NOMO-1 (cell line): ENCODE data around the gene CACNB4.

Experiments used
- DNase-seq, 2 experiments: peaks; one replicate each; lab custom pipeline; 2025; ENCODE audit not compliant: unreplicated experiment in 2 of 2; lab: John Stamatoyannopoulos, UW

Gene CACNB4

DNA sequence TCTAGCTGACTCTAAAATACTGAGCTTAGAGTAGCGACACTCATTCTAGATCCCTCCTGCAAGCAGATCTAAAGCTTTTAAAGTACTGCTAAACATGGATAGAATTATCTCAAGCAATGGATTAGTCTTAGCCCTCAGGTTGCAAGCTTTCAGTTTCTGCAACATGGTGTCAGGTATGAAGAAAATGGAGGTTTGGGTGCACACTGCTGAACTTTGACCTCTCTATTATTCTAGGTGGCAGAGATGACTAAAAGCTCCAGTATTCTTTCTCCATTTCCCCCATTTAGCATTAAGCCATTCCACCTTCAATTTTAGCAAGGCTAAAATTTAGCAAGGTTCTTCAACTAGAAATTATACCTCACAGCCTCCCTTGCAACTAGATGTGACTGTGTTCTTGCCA, 117.0 kb downstream of the CACNB4 start:
- DNase-seq = no peak

DNA sequence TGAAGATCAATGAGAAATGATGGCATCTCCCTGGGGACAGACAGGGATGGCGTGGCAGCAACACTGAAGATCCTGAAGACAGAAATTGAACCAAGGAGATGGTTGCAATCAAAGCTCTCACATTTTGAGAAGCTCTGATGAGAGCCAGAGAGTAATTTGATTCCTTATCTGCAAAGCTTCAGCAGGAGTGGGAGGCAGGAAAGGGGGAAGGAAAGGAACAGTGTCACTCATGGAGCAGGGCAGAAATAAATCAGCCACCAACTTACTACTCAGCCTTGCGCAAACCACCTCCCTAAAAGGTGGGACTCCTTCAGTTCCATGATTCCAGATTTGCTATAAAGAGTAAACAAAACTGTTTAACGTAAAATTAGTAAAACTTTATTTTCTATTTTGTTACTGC, 119.2 kb downstream of the CACNB4 start:
- no peak for DNase-seq

DNA sequence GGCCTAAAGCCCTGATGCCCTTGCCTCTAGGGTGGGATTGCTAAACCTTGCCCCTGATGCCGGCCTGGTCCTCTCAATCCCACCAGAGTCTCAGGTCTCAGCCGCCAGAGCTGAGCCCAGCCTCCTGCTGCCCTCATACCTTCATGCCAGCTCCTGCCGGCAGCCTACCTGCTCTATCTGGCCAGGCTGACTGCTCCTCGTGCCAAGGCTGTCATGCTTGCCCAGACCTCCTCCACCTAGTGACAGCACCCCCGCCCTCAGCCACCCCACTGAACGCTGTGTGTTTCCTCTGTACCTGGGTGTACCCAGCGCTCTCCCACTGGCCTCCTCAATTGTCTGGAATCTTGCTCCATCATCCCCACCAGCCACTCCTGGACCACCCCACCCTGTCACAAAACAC, 120.1 kb downstream of the CACNB4 start:
- DNase-seq = no peak

DNA sequence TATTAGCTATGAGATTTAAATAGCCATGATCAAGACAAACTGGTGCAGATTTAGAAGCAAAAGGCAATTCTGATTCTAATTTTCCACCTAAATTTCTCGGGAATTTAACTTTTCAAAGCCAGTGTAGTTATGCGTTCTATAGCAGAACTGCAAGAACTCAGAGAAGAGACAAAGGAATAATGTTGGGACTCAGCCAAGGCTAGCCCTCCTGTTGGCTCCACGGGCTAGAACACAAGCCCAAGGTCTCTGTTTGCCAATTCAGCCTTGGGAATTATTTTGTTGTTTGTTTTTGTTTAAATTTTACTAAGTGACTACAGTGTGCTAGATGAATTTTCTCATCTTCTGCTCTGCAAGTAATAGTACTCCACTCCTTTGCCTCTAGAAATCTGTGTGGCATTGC, 121.2 kb downstream of the CACNB4 start:
- no peak for DNase-seq

DNA sequence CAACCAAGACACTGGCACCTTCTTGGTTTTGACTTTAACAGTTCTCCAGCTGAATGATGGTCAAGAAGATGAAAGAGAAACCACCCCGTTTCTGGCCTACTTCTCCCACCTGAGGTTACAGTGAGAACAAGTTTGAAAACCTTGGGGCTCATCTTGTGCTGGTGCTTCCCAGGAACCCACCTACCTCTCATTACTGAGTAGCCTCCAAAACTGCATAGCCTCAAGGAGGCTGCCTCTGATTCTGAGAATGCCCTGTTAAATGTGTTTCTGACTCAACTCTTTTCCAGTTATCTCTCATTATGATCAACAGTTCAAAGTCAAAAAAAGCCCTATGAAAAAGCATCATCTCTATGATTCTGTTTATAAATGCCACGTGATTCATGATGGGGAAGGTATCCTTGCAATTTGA, 121.9 kb downstream of the CACNB4 start:
- DNase-seq = no peak

DNA sequence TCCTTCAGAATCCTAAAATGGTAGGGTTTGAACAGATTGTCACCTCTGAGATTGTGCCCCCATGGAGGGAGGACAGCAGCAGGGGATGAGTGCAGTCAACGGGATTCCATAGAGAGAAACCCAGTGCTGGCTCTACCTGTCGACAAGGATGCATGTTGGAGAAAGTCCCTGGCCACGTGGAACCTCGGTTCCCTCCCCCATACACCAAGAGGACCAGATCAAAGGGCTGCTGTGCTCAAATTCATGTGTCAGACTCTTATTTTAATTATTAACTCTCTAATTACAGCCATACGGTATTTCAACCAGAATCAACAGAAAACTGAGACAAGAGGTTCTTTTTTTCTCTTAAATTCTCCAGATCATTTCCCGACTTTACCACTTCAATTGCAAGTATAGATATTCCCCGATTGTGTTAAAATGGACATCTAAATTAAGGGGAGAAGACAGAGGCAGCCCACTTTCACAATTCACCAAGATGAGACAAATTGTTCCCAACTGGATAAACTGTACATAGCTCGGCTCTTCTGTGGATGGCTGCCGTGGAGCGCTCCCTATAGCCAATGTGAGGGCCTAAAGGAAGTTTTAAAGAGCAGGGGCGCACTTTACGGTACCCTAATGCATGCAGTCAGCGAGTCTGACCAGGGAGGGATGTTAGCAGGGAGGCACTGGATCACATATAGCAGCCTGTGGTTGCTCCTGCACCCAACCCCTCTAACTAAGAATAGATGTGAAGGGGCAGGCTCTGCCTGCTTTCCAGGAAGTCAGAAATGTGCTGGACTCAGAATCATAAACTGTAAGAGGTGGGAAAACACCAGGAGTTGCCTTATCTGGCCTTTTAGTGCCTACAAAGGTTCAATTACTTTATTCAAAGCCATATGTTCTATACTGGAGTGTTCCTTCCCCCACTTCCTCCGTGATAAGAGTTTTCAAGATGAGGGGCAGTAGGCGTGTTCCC, 123.1 kb downstream of the CACNB4 start:
- DNase-seq = no peak

DNA sequence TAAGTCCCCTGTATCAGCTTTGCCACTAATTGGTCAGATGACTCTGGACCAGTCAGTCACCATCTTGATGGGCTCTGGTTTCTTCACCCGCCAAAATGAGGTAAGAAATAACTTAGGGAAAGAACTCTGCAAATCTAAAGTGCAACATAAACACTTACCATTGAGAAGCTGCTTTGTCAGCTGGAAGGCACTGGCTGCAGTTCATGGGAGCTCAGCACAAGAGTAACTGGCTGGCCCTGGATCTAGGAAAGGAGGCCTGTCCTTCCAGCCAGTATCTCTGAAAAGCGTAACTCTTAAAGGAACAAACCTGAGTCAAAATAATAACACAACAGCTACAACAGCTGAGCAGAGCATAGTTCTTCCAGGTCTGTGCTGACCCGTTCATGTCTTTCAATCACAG, 123.9 kb downstream of the CACNB4 start:
- no peak for DNase-seq

DNA sequence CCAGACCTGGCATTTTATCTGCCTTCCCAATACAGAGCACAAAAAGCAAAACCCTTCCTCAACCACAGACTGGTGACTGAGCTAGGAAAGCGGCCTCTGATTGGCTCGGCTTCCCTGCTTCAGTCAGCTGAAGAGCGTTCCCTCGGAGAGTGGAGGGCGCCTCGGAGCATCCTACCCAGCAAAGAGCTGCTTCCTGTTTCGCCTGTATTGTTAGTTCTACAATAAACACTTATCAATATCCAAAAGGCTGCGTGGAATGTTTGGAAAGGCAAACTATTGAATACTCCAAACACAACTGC, 125.0 kb downstream of the CACNB4 start:
- DNase-seq = no peak

DNA sequence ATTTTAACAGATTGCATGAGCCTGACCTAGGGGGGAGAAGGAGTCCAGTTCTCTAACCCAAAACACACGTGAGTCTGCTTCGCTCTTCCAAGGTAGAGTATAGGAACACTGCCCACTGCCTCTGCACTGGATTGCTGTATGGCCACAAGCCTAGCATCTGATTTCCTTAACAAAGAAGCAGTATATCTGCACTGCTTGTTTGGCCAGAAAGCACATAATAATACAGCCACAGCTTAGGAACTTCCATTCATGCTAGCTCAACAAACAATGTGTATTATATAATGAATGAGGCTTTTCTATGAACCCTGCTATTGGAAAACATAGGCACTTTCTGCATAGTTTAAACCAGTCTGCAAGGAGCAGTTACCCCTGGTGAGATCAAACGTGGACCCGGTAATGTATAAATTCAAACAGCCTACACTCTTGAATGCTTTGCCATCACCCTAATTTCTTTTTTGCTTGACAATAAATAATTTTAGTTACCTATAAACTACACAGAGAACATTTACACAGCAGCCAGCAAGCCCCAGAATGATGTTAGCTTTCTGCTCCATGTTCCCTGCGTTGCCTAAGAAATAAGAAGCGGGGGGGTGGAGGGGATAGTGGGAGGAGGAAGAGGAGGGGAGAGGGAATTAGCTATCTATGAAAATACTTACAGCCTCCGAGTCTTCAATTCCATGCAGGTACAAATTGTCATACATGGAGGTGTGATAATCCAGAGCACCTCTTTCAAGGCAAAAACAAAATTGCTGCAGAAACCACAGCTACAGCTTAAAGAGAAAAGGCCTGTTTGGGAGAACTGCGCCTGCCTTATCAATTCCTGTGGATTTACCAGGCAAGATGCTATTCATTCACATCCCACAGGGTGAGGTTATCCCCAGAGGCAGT, 125.6 kb downstream of the CACNB4 start:
- DNase-seq = no peak

DNA sequence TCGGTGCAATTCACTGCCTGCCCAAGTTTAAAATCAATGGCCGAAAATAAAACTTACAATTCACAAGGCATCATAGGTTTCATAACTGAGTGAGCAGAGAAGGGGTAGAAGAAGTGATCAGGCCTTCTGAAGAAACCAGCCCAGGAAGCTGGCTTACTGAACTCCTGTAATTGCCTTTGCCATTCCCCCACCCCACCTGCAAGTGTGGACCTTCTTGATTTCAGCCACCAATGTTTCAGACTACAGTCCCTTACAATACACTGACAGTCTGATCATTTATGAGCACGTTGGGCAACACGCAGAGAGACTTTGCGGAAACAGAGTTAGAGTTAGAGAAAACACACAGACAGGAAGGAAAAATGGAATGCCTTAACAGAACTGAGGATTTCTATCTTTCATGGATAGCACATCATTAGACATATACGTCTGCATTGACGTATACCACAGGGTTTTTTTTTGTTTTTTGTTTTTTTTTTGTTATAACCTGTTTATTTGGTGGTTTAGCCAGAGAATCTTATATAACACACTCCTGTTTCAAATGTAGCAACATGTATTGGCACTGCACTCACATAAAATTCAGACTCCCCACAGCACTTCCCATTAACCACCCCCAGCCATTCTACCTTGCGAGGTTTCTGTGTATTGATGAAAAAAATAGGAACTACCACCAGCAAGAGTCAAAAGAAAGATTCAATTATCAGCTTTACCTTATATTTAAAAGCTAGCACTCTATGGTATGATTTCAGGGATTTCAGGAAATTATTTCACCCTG, 126.4 kb downstream of the CACNB4 start:
- no peak for DNase-seq

DNA sequence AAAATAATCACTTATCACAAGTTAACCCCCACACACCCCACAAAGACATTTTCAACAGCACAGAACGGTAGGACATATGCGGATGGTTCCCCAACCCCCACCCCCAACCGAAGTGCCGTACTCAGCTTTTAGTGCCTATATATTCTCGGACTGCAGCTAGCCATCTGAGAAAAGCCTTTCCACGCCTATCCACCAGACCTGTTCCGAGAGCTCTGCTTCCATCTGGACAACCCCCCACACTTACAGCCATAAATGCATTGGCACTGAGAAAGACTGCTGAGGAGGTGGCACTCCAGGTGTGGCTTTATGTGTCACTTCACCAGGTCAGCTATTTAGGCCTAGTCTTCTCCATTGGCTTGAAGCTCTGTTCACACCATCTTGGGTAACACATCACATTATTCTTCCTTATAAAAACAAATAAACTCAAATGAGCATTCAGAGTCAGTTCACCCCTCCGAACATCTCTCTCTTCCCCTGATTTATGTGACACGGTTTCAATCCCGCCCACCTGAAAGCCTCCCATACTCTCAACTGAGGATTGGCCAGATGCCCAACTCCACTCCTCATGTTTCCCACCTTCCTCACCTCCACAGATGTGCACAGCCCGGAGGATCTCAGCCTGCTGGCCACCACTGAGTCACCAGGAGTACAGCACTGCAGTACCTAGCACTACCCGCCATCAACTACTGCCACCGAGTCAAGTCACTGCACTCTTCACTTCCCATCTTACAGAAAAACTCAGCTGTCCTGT, 127.4 kb downstream of the CACNB4 start:
- no peak for DNase-seq

DNA sequence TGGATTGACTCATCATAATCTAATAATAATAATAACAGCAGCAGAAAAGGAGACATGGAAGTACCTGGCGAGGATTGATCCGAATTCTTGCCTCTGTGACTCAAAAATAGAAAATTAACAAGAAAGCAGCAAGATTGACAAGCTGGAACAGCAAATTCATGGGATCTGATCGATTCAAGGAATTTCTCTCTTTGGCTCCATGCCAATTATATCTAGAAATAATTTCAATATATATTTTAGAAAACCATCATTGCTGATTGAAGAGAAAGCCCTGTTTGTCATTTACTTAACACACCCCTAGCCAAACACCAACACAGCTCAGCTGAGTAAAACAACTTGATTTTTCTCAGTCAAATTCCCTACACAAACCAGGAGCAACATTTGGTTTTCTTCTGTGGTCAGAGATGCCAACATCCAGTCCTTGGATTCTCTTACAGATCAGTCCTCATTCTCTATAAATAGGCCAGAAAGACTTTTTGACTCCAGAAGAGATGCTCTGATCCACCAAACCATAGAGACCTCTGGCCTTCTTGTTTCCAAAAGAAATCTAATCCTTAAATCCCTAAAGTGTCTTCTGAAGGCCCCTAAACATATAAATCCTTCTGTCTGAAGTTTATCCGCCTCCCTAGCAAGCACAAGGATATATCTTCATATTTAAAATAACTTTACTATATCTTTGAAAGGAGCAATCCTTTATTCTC, 129.9 kb downstream of the CACNB4 start:
- no peak for DNase-seq

DNA sequence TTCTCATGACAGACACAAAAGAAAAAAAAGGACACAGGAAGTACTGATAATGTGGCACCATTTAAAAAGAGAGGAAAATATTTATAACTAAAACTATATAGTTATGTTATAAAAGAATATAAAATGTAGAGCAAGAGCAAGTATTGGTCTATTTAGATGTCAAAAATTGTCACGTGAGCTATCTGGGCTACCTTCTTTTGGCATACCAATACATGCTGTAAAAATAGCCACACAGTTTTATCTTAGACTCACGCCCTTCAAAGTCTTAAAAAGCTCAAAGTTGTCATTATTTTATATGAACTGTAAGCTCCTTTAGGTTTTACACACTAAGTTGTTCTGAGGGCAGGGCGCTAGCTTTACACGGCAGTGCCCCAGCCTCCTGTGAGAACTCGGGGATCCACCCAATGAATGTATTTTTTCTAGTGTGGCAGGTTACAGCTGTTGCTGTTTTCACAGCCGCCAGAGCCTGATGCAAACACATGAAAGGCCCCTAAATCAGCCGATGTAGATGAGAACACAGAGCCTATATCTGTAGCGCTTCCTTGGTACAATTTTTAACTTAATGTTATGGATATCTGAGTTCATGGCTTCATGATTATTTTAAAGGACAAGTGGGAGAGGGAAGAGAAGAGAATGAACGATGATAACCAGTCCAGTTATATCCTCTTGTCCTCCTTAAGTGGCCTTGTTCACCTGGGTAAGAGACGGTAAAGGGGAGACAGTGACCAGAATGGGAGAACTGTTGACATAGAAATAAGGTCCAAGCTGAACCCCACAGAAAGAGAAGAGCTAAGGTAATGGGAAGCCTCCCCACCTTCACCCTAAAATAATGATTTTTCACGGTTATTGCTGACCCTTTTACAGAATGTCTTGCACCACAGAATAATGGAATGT, 130.8 kb downstream of the CACNB4 start:
- DNase-seq = no peak

DNA sequence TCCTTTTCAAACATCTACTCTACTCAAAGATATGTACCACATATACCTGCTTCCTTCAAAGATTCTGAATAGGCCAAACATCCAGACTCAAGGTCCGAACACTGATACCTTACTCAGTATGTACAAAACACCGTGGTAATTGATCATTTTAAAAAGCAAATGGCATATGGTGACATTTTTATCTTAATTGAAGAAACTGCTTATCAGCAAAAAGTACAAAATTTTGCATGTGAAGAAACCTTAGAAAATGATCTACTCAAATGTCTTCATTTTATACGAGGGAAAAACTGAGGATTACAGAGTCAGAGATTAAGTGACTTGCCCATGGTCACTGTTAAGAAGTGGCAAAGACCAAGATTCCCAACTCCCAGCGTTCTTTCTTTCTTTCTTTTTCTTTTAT, 133.0 kb downstream of the CACNB4 start:
- DNase-seq = no peak

DNA sequence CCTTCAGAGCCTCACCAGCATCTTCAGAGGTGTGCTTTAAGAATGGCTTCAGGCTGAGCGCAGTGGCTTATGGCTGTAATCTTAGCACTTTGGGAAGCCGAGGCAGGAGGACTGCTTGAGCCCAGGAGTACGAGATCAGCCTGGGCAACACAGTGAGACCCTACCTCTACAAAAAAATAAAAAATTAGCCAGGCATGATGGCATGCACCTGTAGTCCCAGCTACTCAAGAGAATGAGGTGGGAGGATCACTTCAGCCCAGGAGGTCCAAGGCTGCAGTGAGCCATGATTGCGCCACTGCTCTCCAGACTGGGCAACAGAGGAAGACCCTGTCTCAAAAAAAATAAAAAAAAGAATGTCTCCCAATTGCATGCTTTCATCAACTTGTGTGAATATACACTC, 137.3 kb downstream of the CACNB4 start:
- no peak for DNase-seq

DNA sequence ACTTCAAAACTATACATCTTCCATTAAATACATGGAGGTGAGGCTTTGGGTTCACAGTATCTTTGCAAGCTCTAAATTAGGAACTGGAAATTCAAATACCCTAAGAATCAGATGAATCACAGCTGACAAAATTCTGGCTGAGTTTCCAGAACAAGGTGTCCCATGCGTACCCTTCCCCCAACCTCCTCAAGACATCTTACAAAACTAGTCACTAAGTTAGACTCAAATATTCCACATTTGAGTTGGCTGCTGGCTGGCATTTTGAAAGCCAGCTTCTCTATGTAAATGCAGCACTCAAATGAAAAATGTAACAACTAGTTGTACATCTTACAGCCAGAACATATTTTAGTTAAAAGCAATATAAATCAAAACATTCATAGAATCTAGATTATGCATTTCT, 139.6 kb downstream of the CACNB4 start:
- DNase-seq = no peak

DNA sequence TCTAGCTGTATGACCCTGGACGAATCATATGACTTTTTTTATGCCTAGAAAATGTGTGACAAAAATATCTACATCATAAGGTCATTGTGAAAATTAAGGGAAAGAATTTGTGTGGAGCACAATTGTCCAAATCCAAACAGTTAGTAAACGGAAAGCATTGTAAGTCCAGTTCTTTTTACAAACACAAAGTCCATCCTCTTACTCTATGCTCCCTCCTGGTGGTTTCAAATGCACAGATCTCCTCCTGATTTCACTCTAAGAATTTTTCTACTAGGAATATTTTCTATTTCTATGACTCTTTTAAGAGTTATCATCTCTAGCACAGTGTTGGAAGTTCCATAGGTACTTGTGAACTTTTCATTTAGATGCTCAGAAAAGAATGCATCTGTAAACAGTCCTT, 145.4 kb downstream of the CACNB4 start:
- no peak for DNase-seq

DNA sequence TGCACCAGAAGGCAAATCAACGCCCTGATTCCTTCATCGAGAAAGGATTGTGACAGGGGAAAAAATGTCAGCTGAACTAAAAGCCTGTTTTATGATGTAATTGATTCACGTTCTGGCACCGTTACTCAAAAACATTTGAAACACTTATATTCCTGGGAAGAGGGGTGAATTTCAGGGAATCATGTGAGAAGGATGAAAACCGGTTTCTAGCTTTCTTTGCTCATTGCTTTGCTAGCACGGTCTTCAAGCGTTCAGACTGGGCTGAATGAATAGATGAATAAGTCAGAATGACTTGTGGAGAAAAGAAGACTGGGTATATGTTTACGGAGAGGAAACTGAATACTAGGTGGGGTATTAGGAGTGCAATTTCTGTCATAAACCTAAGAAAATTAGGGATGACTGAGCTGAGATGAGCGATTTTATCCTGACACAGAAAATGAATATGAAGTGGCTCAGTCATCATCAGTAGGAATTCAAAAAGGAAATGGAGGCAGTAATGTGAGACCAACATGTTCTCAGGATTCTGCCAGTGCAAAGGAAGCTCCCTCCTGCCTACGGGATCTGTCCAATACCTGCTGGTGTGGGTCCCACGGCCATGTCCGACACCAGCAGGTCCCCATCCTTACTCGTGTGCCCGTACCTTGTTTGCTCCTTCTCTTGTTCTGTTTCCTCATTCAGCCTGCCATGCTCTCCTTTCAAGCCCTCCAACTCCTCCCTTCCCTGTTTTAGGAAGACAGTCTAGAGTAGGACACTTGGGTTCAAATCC, 146.0 kb downstream of the CACNB4 start:
- DNase-seq = no peak
